Ovary (tissue), 9 donors: ENCODE data around the gene SLC24A4. TPM values are rescaled to one million over a fixed set of nuclear protein-coding genes. Genes with fewer than 3 reads are reported as not detected.

Experiments used
- DNase-seq, 5 donors: peaks; one replicate each; pipeline ENCODE4 v3.0.0-alpha.2; 2019 to 2020
- H3K27ac ChIP-seq, 2 donors: fragments of 200-600 bp; one replicate each; pipeline versions ENCODE4 v1.5.1 to v1.8.0; 2019 to 2022
- H3K27me3 ChIP-seq: fragments of 200-600 bp; one replicate; pipeline ENCODE4 v1.8.0; 2022
- H3K36me3 ChIP-seq: fragments of 200-600 bp; sonication (generic); one replicate; pipeline ENCODE4 v1.5.1; 2019
- H3K4me1 ChIP-seq: one replicate; pipeline ENCODE4 v1.8.1; 2013; ENCODE audit warnings: mild to moderate bottlenecking, moderate library complexity; ENCODE audit not compliant: insufficient read depth
- H3K4me3 ChIP-seq: fragments of 200-600 bp; sonication (generic); one replicate; pipeline ENCODE4 v1.5.1; 2017
- H3K9me3 ChIP-seq, 2 donors: fragments of 200-600 bp in 1 of 2; sonication (generic) in 1 of 2; one replicate each; pipeline versions ENCODE4 v1.5.1 to v1.8.1; 2013 to 2019; ENCODE audit warnings: mild to moderate bottlenecking in 1 of 2, moderate library complexity in 1 of 2
- EP300 ChIP-seq: sonication (generic); formaldehyde crosslinking; IDR thresholded peaks from one replicate; pipeline ENCODE4 v1.6.1; 2017; ENCODE audit warnings: antibody characterized with exemption
- POLR2A ChIP-seq: fragments of 450-650 bp; IDR thresholded peaks from one replicate; pipeline ENCODE4 v1.6.1; 2017; ENCODE audit warnings: antibody characterized with exemption, mild to moderate bottlenecking, moderate library complexity
- WGBS, 3 donors: extraction: QIAGEN DNeasy Blood & Tissue Kit in 1 of 3; methylation state at CpG; one replicate each; pipeline versions ENCODE4 v1.1.5 to v1.1.7; 2013 to 2017; 5-methylcytosine and 5-hydroxymethylcytosine counted together
- intact Hi-C, 4 donors: fragments of 100-400 bp; cut with DNase I; formaldehyde crosslinking; loops; one replicate each; pipeline versions ENCODE4 v1.11.0 to v1.15.1; 2022 to 2023
- polyA plus RNA-seq, 2 donors: library from polyadenylated mRNA; stranded (reverse); fragments of 200-250 nt in 1 of 2; fragments of 350-450 nt in 1 of 2; fragmentation: Illumina TruSeq in 1 of 2; extraction: RNeasy Lipid Tissue Mini Kit (QIAGEN cat#74804) in 1 of 2; gene quantifications; one replicate each; pipeline ENCODE4 v1.2.3, GENCODE V29; 2013 to 2014
- total RNA-seq, 7 donors: library from RNA; depleted of rRNA in 2 of 7; stranded (reverse); fragments of >200 nt in 2 of 7; fragmentation: NEBNext Ultra II Directional in 3 of 7; extraction: Animal tissue kit (Norgen Biotek cat#: 25700) in 3 of 7; gene quantifications; one replicate each; pipeline versions ENCODE4 v1.1.0 to v1.2.4, GENCODE V29; 2016 to 2023
- TF ChIP-seq, protein P1 (sequence below), 3 donors: fragments of 450-650 bp in 2 of 3; fragments of 200-600 bp in 1 of 3; IDR thresholded peaks; one replicate each; pipeline versions ENCODE4 v1.5.1 to v1.8.0; 2016 to 2022; ENCODE audit warnings: antibody characterized with exemption in 3 of 3, mild to moderate bottlenecking in 1 of 3
- donor health status: DM: no; HTN: no; CAD: no; lungs with moderate emphysema.
- donor health status: DM: no; HTN: no; CAD: no.
- donor health status: Bipolar disorder and iron deficiency.
- donor health status: DM: yes; HTN: yes; CAD: no.
- donor health status: DM: no; HTN: no; CAD: no.
- donor health status: DM: yes; HTN: yes; CAD: no.

The SLC24A4 gene
- total and polyA plus RNA-seq, 9 donors: 0.10 to 0.98 (median 0.24) TPM

DNA sequence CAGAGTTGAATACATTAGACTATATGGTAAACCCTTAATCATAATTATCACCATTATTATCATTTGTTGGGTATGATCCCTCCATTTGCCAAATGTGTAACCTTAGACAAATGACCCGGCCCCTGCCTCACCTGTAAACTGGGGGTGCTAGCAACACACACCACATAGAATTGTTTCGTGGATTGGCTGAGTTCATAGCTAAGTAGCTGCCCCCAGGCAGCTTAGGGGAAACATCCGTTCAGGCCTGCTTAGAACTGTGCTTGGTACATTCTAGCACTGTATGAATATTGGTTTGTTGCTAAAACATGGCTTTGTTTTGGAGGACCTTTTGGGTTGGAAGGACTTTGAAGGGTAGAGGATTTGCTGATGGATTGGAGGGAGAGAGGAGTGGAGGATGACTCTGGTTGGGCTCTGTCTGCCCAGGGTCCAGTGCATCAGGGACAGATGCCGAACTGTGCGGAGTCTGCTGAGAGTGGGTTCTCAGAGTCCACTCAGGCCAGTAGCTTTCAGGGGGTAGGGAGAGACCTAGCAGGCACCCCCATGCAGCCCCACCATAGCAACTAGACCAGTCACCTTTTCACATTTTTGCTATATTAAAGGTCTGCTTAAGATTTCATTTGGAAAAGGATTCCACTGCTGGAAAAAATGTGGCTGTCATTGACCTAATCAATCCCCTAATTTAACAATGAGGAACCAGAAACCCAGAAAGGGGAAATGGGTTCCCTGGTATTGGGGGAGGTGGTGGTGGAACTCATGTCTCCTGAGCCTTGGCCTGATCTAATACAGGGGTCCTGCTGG is 192.8 kb downstream of the SLC24A4 start:
- TF ChIP-seq EP300 (no peak), POLR2A (no peak)
- TF ChIP-seq, protein P1, sequence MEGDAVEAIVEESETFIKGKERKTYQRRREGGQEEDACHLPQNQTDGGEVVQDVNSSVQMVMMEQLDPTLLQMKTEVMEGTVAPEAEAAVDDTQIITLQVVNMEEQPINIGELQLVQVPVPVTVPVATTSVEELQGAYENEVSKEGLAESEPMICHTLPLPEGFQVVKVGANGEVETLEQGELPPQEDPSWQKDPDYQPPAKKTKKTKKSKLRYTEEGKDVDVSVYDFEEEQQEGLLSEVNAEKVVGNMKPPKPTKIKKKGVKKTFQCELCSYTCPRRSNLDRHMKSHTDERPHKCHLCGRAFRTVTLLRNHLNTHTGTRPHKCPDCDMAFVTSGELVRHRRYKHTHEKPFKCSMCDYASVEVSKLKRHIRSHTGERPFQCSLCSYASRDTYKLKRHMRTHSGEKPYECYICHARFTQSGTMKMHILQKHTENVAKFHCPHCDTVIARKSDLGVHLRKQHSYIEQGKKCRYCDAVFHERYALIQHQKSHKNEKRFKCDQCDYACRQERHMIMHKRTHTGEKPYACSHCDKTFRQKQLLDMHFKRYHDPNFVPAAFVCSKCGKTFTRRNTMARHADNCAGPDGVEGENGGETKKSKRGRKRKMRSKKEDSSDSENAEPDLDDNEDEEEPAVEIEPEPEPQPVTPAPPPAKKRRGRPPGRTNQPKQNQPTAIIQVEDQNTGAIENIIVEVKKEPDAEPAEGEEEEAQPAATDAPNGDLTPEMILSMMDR (IDR thresholded peaks at IDR 0.05): no peak
- Histone ChIP-seq H3K4me3 (no peak overlapping the region), H3K9me3 (no peaks in the 10 kb centered on the region), H3K27ac (no peak overlapping the region), H3K4me1 (peaks cover 7% of the 10 kb centered on the region), H3K36me3 (no peaks in the 10 kb centered on the region), H3K27me3 (no peaks in the 10 kb centered on the region)
- intact Hi-C loops: no loop called here
- DNase-seq: no peak
- WGBS, 3 donors: 92 to 93% (median 93%) methylated on average over 5 of the region's 5 CpGs

DNA sequence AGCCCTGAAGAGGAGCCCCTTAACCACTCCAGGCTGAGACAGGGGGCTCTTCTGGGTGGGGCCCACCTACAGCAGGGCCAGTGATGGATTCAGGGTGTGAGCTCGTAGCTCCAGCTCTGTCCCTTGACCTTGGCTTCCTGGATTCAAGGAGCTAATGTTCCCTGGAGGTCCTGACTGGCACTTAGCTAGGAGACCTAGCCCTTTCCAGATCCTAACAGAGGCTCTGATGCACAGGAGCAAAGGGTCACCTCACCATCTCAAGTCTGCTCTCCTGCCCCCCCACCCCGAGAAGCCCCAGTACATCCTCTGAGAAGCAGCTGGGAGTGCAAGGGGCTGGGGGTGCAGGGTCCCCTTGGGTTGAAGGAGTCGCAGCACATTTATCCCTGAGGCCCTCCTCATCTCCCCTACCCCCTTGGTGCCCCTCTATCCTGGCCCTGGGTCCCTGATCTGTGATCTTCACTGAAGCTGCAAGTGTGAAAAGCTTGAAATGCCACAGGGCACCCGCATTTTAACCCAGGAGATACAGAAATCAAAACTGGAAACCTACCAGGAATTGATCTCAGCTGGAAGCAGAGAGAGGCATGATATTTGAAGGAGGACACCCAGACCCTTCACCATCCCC is 193.5 kb downstream of the SLC24A4 start:
- no peak for TF ChIP-seq EP300
- TF ChIP-seq POLR2A: no peak
- TF ChIP-seq, protein P1 (IDR thresholded peaks at IDR 0.05): no peak
- no peak overlapping the region for H3K4me3 ChIP-seq
- intact Hi-C loops: no loop called here
- no peak for DNase-seq
- no peaks in the 10 kb centered on the region for H3K36me3 ChIP-seq
- H3K9me3 ChIP-seq: no peaks in the 10 kb centered on the region
- 88 to 95% (median 92%) methylated on average over 4 of the region's 4 CpGs for whole genome bisulfite sequencing, 3 donors
- H3K27me3 ChIP-seq: no peaks in the 10 kb centered on the region
- peaks cover 7% of the 10 kb centered on the region for H3K4me1 ChIP-seq
- H3K27ac ChIP-seq: no peak overlapping the region

DNA sequence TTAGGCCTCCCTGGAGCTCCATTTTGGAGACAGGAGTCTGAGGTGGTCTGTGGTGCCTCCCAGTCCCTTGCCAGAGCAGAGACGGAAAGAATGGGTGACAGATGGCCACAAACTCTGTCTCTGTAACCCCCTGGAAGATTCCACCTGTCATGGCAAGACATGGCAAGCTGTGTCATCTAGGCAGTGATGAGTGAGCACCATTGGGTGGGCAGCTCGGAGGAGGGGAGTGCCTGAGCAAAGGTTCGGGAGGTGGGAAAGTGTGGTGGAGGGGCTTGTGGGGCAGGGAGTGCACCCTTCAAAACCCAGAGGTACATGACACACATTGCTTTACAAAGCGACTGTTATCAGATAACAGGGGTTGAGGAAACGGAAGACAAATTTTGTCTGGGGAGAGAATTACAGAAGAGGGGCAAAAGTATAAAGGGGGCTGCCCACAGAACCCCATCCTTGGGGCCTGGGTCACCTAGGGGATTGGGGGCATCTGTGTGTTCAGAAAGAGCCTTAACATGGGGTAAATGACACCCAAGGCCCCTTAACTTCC is 194.1 kb downstream of the SLC24A4 start:
- no peak overlapping the region for H3K27ac ChIP-seq
- H3K27me3 ChIP-seq: no peaks in the 10 kb centered on the region
- H3K4me3 ChIP-seq: no peak overlapping the region
- WGBS, 3 donors: 90 to 96% (median 94%) methylated on average over 5 of the region's 5 CpGs
- TF ChIP-seq EP300: no peak
- TF ChIP-seq, protein P1 (IDR thresholded peaks at IDR 0.05): no peak
- no peak for TF ChIP-seq POLR2A
- H3K36me3 ChIP-seq: no peaks in the 10 kb centered on the region
- peaks cover 7% of the 10 kb centered on the region for H3K4me1 ChIP-seq
- no peak for DNase-seq
- H3K9me3 ChIP-seq: no peaks in the 10 kb centered on the region
- intact Hi-C loops: no loop called here

DNA sequence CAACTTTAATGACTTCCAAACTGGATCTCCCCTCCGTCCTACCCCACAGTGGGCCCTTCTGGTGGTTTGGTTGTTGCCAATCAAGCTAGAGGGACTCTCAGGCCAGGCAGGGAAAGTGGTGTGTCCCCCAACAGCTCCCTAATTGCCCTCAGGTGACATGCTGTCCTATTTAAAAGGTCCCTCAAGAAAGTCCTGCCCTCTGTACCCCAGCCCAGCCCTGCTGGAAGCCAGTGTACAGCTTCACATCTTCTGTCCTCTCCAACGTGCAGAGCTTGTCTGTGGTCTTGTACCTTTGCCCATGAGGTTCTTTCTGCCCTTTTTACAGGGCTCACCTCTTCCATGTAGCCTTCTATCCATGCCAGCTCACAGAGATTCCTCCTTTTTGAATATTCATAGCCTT is 194.8 kb downstream of the SLC24A4 start:
- TF ChIP-seq EP300 (no peak), POLR2A (no peak)
- TF ChIP-seq, protein P1 (IDR thresholded peaks at IDR 0.05): no peak
- WGBS, 3 donors: 75 to 85% (median 83%) methylated on average over 2 of the region's 2 CpGs
- no peak for DNase-seq
- Histone ChIP-seq H3K36me3 (no peaks in the 10 kb centered on the region), H3K9me3 (no peaks in the 10 kb centered on the region), H3K4me1 (peaks cover 7% of the 10 kb centered on the region), H3K4me3 (no peak overlapping the region), H3K27ac (no peak overlapping the region), H3K27me3 (no peaks in the 10 kb centered on the region)
- intact Hi-C loops: no loop called here
